NCI-H524 (cell line): ENCODE measurements around the gene MORF4L2.
A peak's percentile ranks its signal among the peaks of the same experiment; 100 is the strongest.
"Not testable (repeated sequence)": the region's sequence is repeated elsewhere in the genome, so short reads cannot be mapped to it uniquely, and the experiment has no call there.

Experiments used
- DNase-seq, 2 experiments: peaks; one replicate each; lab custom pipeline; 2025; lab: John Stamatoyannopoulos, UW

MORF4L2 gene

DNA sequence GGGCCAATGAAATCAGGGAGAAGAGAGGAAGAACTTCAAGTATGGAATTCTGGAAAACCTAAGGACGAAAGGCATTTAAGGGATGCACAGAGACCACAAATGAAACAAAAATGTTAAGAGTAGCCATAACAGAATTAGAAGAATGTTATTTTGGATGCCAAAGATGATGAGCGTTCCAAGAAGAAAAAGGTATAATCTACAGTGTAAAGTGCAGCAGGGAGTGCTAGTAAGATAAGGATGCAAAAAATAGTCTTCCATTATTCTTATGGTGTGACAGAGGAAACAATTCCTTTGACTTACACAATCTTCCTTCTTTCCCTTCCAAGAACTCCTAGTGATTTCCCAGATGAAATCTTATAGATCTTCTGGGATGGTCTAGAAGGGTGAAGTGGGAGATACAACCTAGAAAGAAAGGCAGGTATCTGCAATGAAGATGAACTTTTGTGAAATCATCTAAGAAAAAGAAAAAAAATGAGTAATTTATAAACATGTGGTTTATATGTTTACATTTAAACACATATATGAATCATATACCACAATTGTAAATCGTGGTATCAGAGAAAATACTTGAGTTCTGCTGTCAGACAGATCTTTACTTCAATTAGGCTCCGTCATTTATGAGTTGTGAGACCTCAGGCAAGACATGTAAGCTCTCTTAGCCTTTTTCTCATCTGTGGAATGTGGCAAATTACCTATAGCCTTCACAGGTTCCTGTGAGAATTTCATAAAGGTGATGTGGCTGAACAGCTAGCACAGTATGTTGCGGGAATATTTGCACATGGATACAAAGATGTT is 8.1 kb downstream of the MORF4L2 start:
- no peak for DNase-seq

DNA sequence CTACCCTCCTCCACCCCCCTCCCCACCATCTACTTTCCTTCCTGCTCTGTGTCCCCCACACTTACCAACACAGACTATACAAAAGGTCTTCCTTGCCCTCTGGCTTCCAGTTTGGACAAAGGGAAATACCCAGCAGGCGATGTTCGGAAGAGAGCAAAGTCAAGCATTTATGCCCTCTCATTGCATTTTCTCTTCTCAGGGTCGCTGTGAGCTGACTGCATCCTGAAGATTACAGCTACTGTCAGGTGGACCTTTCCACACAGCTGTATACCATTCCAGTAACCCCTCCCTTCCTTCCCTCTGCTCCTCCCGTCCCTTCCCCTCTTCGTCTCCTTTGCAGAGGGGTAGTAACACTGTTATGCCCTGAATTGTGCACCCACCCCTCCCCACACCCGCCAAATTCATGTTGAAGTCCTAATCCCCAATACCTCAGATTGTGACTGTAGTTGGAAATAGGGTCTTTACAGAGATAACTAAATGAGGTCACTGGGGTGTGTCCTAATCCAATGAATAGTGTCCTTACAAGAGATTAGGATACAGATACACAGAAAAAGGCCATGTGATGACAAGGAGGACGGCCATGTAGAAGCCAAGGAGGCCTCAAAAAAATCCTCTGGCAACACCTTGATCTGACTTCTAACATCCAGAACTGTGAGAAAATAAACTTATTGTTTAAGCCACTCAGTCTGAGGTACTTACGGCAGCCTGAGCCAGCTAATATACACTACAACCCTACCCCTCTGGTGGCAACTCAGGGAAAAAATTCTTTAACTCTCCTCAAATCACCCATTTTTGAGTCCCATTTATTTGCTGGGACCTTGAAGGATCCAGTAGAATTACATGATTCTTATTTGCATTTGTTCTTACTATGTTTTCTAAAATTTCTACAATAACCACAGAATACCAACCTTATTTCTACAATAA is 11.7 kb downstream of the MORF4L2 start:
- DNase-seq = peak in 1 of 2 experiments; percentile 28

DNA sequence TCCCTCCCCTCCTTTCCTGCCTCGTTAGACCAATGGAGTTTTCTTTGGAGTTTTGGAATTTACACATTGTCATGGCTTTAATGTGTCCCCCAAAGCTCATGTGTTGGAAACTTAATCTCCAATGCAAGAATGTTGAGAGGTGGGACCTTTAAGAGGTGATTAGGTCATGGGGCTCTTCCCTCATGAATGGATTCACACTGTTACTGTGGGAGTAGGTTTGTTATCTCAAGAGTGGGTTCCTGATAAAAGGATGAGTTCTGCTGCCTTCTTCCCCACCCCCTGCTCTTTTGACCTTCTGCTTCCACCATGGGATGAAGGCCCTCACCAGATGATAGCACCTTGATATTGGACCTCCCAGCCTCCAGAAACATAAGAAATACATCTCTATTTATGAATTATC is 16.8 kb downstream of the MORF4L2 start:
- DNase-seq = no peak

DNA sequence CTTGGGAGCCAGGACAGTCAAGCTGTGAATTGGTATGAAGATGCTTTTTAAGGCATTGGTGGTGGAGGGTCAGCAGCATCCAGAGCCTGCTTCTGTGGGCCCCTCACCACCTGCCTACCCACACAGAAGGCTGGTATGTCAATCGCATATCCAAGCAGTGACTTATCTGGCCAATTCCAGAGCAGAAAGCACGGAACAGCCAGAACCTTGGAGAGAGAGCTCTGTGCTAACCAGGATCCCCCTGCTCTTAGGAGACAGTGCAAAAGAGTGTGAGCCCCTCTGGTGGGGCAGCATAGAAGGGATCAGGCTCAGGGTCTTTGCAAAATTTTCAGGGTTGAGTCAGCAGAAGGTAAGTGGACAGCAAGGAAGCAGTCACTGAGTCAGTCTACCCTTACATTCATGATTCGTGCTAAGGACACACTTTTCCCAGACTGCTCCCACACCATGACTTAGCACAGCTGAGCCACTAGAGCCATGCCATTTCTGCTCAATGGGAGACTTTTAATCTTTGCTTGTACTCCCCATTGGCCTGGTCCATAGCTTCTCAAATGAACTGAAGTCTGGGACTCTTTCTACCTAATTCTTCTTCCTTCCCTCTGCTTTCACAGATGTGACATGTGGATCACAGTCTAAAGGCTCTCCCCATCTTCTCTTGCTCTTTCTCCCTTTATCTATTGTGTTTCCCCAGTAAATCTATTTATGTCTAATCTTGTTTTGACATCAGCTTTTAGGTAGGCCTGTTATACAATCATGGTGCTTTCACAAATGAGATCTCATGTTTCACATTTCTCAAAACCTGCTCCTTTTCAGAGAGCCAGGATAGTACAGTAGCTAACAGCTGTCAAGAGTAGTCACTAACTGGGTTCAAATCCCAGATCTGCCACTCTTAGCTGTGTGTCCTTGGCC is 20.0 kb downstream of the MORF4L2 start:
- DNase-seq = no peak

DNA sequence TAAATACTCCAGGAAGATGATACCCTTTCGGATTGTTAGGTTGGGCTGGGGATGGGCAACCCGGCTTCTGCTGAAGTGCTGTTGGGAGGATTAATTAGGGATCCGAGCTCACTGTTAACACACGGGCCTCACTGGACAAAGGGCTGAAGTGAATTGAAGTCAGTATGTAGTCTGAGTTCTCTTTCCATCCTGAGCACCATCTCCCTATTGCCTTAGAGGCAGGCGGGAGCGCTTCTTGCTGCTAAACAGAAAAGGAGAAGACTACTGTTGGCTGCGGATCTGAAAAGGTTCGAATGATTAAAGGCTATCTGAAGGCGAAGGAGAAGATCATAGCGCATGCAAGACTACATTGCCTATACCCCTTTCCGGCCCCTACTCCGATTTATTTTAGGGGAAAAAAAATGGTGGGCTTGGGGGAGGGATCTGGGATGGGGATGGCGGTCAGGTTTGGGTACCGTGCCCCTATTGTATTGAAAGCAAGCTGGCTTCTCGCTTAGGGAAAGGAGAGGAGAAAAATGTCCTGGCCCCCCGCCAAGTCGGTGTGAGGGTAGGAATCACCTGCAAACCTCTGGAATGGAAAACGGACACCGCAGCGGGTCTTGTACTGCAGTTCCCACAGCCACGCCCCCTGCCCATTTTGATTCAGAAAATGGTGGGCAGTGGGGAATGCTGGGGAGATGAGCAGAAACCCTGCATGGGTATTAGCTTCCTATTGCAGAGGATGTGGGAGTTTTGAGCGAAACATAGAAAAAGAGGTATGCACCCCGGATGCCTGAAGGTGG is 22.3 kb downstream of the MORF4L2 start:
- no peak for DNase-seq

DNA sequence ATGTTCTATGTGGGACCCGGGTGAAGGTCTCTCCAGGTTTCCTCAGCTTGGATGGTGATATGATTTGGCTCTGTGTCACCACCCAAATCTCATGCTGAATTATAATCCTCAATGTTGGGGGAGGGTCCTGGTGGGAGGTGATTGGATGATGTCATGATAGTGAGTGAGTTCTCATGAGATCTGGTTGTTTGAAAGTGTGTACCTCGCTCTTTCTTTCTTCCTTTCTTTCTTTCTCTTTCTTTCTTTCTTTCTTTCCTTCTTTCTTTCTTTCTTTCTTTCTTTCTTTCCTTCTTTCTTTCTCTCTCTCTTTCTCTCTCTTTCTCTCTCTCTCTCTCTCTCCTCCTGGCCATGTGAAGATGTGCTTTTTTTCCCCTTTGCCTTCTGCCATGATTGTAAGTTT is 27.0 kb downstream of the MORF4L2 start:
- DNase-seq = not testable (repeated sequence)

DNA sequence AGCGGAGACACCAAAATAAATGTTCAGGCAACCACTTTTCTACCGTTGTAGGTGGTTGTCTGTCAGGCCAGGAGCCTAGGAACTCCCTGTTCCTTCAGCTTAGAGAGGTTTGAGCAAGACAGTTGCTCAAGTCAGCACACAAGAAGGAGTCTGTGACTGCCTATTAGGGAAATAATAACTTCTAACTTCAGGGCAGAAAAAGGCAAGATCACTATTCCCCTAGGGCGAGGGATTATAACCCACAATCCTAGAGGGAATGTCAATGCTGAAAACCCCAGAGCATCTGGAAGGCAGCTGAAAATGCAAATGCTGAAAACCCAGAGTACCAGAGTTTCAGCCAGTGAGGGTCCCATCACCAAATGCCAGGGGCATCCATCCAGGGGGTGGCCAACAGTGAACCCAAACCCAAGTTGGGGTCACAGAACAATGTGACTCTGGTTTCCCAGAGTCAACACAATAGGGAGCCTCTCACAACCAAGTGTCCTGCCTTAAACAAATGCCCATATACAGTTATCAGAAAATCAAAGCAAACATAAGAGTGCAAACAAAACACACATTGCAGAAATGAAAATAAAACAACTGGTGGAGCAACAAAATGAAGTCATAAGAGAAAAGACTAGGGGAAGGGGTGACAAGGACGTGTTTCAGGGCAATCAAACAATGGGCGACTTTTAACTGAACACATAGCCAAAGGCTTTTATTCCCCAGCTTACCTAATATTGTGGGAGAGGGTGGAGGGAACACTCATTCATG is 27.6 kb downstream of the MORF4L2 start:
- no peak for DNase-seq

DNA sequence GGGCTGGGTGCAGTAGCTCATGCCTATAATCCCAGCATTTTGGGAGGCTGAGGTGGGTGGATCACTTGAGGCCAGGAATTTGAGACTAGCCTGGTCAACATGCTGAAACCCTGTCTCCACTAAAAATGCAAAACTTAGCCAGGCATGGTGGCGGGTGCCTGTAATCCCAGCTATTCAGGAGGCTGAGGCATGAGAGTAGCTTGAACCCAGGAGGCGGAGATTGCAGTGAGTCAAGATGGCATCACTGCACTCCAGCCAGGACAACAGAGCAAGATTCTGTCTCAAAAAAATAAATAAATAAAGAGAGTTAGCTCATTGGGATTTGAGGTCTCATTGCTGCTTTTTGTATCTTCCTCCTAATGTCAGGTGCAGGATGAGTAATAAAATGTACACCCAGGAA is 29.4 kb downstream of the MORF4L2 start:
- not testable (repeated sequence) for DNase-seq

DNA sequence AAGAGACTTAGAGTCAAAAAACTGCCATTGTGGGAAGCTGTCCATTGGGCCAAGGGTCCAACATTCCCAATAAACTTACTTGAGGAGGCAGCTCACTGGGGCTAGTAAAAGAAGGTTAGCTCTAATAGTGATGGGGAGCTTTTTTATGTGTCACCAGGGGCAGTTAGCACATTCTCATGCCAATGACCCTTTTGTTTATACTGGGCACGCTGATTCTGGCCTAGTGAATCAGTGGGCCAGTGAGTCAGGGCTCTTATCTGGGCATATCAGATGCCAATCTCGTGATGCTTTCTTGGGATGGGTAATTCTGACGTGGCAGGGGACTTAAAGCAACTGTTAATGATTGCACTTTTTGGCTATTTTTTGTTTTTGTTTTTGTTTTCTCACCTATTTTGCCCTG is 29.9 kb downstream of the MORF4L2 start:
- DNase-seq = no peak

DNA sequence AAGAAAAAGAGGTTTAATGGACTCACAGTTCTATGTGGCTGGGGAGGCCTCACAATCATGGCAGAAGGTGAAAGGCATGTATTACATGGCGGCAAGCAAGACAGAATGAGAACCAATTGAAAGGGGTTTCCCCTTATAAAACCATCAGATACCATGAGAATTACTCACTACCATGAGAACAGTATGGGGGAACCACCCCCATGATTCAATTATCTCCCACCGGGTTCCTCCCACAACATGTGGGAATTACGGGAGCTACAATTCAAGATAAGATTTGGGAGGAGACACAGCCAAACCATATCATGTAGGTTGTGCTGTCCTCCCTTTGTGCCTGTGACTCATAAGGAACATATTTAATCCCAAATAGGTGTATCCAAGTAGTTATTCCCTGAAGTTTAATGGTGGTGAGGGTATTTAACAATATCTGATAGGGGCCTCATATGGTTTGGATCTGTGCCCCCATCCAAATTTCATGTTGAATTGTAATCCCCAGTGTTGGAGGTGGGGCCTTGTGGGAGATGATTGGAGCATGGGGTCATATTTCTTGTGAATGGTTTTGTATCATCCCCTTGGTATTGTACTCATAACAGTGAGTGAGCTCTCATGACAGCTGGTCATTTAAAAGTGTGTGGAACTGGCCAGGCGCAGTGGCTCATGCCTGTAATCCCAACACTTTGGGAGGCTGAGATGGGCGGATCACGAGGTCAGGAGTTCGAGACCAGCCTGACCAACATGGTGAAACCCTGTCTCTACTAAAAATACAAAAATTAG is 31.1 kb downstream of the MORF4L2 start:
- not testable (repeated sequence) for DNase-seq

DNA sequence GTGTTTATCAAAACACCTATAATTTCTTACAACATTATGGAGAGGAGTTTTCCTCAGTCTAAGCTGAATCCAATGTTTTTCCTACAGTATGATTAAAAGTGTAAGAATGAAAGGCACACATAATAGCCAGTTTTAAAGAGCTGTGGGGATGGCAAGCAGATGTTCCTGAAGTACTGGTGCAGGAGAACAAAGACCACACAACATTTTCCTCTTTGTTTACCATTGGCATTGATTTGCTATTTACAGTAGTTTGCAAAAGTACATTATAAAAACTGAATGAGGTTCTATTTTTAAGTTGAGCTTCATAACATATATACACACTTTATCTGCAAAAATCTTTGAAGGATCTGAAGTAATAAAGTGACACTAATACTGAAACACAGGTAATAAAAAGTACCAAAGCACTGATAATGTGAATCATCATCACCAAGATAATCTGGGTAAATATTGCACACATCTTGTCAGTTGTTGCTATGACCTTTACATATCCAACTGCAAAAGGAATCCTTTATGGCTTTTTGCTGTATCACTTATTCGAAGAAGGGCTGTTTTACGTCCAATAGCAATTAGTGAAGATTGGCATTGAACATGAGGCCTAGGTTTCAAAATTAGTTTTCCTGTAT is 35.2 kb downstream of the MORF4L2 start:
- DNase-seq = no peak

DNA sequence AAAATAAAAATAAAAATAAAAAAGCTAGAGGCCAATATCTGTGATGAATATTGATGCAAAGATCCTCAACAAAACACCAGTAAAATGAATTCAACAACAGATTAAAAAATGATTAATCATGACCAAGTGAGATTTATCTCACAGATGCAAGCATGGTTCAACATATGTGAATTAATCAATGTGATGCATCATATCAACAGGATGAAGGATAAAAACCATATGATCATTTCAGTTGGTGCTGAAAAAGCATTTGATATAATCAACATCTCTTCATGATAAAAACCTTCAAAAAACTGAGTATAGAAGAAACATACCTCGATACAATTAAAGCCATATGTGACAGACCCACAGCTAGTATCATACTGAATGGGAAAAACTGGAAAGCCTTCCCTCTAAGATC is 38.9 kb downstream of the MORF4L2 start:
- no peak for DNase-seq

DNA sequence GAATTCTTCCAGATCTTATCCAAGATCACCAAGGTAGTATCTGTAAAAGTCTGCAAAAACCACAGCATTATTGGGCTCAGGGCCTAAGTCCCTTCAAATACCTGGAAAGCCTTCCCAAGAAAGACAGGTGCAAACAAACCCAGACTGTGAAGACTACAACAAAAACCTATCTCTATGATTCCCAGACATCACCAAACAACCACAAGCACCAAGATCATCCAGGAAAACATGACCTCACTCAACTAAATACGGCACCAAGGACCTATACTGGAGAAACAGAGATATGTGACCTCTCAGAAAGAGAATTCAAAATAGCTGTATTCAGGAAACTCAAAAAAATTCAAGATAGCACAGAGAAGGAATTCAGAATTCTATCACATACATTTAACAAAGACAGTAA is 42.4 kb downstream of the MORF4L2 start:
- no peak for DNase-seq

DNA sequence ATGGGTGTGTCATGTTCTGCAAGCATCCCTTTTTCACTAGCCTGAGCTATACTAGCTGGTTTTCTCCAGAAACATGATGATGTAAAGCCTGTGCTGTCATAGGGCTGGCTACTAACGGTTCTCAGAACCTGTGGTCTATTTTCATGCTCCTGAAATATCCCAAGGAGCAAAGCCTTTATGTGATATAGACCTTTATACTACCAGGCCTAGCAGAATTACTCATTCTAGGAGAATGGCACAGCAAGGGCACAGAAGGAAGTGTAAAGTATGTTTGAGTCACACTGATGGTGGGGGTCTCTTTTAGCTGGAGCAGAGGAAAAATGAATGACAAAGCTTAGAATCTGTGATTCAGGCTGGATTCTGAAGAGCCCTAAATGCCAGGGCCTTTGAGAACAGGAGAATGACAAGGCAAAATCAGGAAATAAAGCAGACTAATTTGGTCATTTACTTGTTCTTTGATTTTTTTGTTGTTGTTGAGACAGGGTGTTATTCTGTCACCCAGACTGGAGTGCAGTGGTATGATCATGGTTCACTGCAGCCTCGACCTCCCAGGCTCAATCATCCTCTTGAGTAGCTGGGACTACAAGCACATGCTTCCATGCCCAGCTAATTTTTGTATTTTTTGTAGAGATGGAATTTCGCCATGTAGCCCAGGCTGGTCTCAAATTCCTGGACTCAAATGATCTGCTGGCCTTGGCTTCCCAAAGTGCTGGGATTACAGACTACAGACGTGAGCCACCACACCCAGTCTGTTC is 45.9 kb downstream of the MORF4L2 start:
- no peak for DNase-seq

DNA sequence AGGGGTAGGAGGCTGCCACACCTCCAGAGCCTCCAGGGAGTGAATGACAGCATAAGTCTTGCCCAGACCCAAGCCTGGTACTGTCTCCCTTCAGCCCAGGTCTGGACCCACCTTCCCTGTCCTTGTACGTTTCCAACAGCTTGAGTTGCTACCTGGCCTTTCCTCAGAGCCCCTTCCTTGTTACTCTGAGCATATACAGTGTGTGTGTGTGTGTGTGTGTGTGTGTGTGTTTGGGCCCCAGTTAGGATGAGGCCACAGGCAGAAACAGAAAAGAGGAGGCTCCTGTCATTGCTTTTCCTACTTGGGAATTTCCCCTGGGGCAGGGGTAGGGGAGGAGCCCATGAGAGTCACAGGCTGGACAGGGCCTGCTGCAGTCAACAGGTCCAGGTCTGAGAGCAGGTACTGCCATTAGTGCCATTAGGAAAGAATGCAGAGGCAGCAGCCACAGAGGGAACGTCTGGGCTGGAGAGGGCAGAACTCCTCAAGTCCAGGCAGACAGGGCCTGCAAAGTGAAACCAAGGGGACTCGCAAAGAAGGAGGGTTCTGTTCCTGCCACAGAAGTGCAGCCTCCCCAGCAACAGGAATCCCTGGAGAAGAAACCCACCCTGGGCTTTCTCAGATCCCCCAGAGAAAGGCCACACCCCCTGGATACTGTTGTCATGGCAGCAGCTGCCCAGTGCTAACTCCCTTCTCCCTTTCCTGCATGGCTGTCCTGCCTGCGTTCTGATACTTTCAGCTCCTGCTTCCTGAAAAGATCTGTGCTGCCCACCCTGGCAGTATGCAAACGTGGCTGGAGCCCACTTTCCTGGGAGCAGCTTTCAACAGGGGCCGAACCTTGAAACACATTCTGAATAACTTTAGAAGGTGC is 47.8 kb downstream of the MORF4L2 start:
- DNase-seq = peak; percentile 24 to 47

DNA sequence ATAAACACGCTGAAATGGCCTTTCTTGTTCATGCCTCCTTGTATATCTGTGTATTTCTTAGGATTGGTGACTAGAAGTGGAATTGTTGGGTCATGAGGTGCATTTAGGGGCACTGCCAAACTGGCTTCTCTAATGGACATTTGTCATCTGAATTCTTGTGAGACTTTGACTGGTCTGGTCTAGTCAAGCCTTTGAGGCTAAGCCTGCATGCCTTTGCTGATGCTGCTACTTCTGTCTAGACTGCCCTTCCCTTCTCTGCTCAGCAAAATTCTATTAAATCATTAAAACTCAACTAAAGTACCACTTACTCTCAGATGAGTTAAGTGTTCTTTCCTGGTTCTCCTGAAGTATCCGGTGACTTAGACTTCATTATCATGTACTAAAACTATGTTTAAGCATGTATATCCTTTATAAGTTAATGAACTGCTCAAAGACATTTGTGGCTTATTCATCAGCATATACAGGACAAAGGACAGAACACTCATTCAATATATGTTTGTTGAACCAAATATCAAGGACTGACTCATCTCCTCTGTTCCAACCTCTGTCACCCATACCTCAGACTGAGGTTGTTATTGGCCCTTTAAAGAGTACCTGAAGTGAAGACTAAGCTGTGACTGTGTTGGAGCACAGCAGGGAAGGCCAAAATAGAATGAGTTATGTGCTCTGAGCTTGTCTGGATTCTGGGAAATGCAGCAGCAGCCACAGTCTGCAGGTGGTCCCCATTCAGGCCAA is 48.7 kb downstream of the MORF4L2 start:
- no peak for DNase-seq

DNA sequence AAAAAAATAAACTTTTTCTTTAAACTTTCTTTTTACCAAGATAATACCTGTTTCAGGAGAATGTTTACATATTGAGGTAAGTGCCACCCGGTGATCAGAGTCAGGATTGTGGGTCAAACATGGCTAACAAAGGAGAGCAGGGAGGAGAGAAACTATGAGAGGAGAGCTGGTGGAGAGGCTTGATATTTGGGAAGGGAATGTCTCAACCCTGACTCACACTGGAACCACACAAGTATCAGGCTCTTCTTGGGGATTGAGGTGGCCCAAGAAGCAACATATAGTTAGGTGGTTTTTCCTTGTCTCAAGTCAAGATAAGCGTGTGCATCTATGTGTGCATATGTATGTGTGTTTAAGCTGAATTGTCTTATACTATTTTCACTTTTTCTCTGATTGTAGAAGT is 51.1 kb downstream of the MORF4L2 start:
- no peak for DNase-seq
